Glutamatergic neuron (in vitro differentiated cells): ENCODE data around the gene TSPYL2. TPM values are rescaled to one million over a fixed set of nuclear protein-coding genes. Genes with fewer than 3 reads are reported as not detected.
A peak's percentile ranks its signal among the peaks of the same experiment; 100 is the strongest.

ENCODE experiments used
- DNase-seq: peaks from one replicate; pipeline ENCODE4 v3.0.0; 2022
- H3K27ac Mint-ChIP-seq: one replicate; pipeline ENCODE4 v1.8.0; 2020; ENCODE audit warnings: mild to moderate bottlenecking, mixed read lengths, inconsistent platforms; ENCODE audit not compliant: unreplicated experiment
- H3K27me3 Mint-ChIP-seq: one replicate; pipeline ENCODE4 v1.8.0; 2020; ENCODE audit warnings: mild to moderate bottlenecking, moderate library complexity, mixed read lengths, inconsistent platforms; ENCODE audit not compliant: unreplicated experiment
- H3K36me3 Mint-ChIP-seq: one replicate; pipeline ENCODE4 v1.8.0; 2020; ENCODE audit warnings: mild to moderate bottlenecking, mixed read lengths, inconsistent platforms; ENCODE audit not compliant: unreplicated experiment
- H3K4me1 Mint-ChIP-seq: one replicate; pipeline ENCODE4 v1.8.0; 2020; ENCODE audit warnings: mild to moderate bottlenecking, low read depth, mixed read lengths, inconsistent platforms; ENCODE audit not compliant: unreplicated experiment
- H3K4me3 Mint-ChIP-seq: one replicate; pipeline ENCODE4 v1.8.0; 2020; ENCODE audit warnings: mild to moderate bottlenecking, mixed read lengths, inconsistent platforms; ENCODE audit not compliant: unreplicated experiment
- H3K9me3 Mint-ChIP-seq: one replicate; pipeline ENCODE4 v1.8.0; 2020; ENCODE audit warnings: mild to moderate bottlenecking, moderate library complexity, mixed read lengths, inconsistent platforms; ENCODE audit not compliant: unreplicated experiment
- CTCF ChIP-seq: fragments of 200-600 bp; sonication (generic); IDR thresholded peaks from one replicate; pipeline ENCODE4 v1.5.0; 2021; ENCODE audit not compliant: partially characterized antibody, unreplicated experiment
- long read RNA-seq: library from polyadenylated mRNA; unstranded; transcript quantifications from one replicate; pipeline ENCODE4 v2.0.0, GENCODE V29; 2020; ENCODE audit not compliant: unreplicated experiment
- total RNA-seq: library from RNA; stranded (reverse); fragmentation: NEBNext Ultra II Directional; extraction: Animal tissue kit (Norgen Biotek cat#: 25700); gene quantifications from one replicate; pipeline ENCODE4 v1.2.1, GENCODE V29; 2021; ENCODE audit not compliant: unreplicated experiment

TSPYL2 gene
- total RNA-seq, result 10.2 TPM
- long read RNA-seq, partial matches to known transcripts, result 1 of 3 reads
- long read RNA-seq, other reads (novel, unspliced or antisense), result 1 of 3 reads

GRCh38 chrX:53081925-53082772, at the start of gene TSPYL2:
TSS of gene TSPYL2 (plus strand) at chrX:53082367. CDS start at chrX:53082499, 132 bp downstream.
- Mint-ChIP-seq H3K27me3 (peaks cover 8% of the 10 kb centered on the region), H3K9me3 (peaks cover 8% of the 10 kb centered on the region), H3K4me1 (peaks cover 4% of the 10 kb centered on the region), H3K36me3 (peaks cover 3% of the 10 kb centered on the region), H3K4me3 (peak within 1 kb of the TSS; percentile 97), H3K27ac (peak within 1 kb of the TSS; percentile 82)
- peak; percentile 93 for DNase-seq
- TF ChIP-seq CTCF, result no peak

- H3K27ac Mint-ChIP-seq, result no peak overlapping the region
- TF ChIP-seq CTCF, result no peak
- H3K9me3 Mint-ChIP-seq, result no peaks in the 10 kb centered on the region
- DNase-seq, result no peak
- no peaks in the 10 kb centered on the region for H3K27me3 Mint-ChIP-seq
- no peaks in the 10 kb centered on the region for H3K36me3 Mint-ChIP-seq
- H3K4me3 Mint-ChIP-seq, result no peak overlapping the region
- no peaks in the 10 kb centered on the region for H3K4me1 Mint-ChIP-seq
Measured at GRCh38 chrX:53036149-53036548, 46.0 kb upstream of the TSPYL2 start.

GRCh38 chrX:53039236-53039635, 42.9 kb upstream of the TSPYL2 start:
- Mint-ChIP-seq H3K27ac (no peak overlapping the region), H3K27me3 (peaks cover 2% of the 10 kb centered on the region), H3K9me3 (peaks cover 2% of the 10 kb centered on the region), H3K4me1 (no peaks in the 10 kb centered on the region), H3K4me3 (no peak overlapping the region), H3K36me3 (no peaks in the 10 kb centered on the region)
- TF ChIP-seq CTCF, result no peak
- DNase-seq, result no peak

DNA sequence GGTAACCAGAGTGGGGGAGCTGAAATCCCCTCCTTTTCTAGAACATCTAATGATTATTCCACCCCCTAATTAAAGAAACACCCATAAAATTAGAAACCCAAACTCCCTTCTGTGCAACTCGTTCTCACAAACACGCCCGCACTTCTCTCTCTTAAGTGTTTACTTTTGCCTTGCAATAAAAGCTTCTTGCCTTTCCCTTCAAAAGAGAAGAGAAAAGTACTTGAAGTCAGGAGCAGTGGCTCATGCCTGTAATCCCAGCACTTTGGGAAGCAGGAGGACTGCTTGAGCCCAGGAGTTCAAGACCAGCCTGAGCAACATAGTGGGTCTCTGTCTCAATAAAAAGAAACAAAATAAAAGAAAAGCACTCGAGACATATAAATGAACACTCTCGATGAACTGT, 37.2 kb upstream of the TSPYL2 start:
- Mint-ChIP-seq H3K27ac (no peak overlapping the region), H3K9me3 (peaks cover 2% of the 10 kb centered on the region), H3K4me3 (no peak overlapping the region), H3K27me3 (peaks cover 2% of the 10 kb centered on the region), H3K4me1 (peaks cover 7% of the 10 kb centered on the region), H3K36me3 (no peaks in the 10 kb centered on the region)
- DNase-seq, result no peak
- TF ChIP-seq CTCF, result no peak

DNA sequence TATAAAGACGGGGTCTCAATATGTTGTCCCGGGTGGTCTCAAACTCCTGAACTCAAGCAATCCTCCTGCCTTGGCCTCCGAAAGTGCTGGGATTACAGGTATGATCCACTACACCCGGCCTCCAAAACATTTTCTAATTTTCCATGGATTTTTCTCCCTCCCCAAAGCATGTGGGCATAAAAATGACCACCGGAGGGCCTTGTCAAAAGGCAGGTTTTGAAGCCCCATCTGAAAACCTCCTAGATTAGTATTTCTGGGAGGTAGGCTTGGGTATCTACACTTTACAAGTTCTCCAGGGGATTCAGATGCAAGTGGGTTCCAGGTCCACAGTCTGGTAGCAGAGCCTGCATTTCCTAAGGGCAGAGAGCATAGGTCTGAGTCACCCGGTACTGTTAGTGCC, 34.9 kb upstream of the TSPYL2 start:
- H3K36me3 Mint-ChIP-seq, result no peaks in the 10 kb centered on the region
- H3K27ac Mint-ChIP-seq, result peak overlapping the region; percentile 96
- DNase-seq, result peak; percentile 17
- peak; percentile 48 for TF ChIP-seq CTCF
- peak overlapping the region; percentile 75 for H3K4me3 Mint-ChIP-seq
- H3K27me3 Mint-ChIP-seq, result peaks cover 2% of the 10 kb centered on the region
- peaks cover 7% of the 10 kb centered on the region for H3K4me1 Mint-ChIP-seq
- peaks cover 2% of the 10 kb centered on the region for H3K9me3 Mint-ChIP-seq
